Stimulated activated effector memory CD8-positive, alpha-beta T cell treated with anti-CD3 and anti-CD28 coated beads, Interleukin-12 subunit alpha, Interleukin-12 subunit beta, amount 100 ng/mL, for 72 hours (primary cell): ENCODE results near the gene GATA3.

Experiments
- ATAC-seq: fragments of 150-1000 bp; cut with Tn5 transposase; 2 replicates; pipeline ENCODE4 v1.10.0; 2021
- DNase-seq, 2 donors: peaks; one replicate each; pipeline ENCODE4 v3.0.0; 2021 to 2022; ENCODE audit warnings: low spot score in 2 of 2
- H3K27ac Mint-ChIP-seq: one replicate; pipeline ENCODE4 v1.8.0; 2022; ENCODE audit warnings: mild to moderate bottlenecking, mixed read lengths
- H3K36me3 Mint-ChIP-seq: one replicate; pipeline ENCODE4 v1.8.0; 2022; ENCODE audit warnings: mild to moderate bottlenecking, mixed read lengths
- H3K4me1 Mint-ChIP-seq: one replicate; pipeline ENCODE4 v1.8.0; 2022; ENCODE audit warnings: mixed read lengths
- H3K4me3 Mint-ChIP-seq: one replicate; pipeline ENCODE4 v1.8.0; 2022; ENCODE audit warnings: mild to moderate bottlenecking, mixed read lengths
- H3K9me3 Mint-ChIP-seq: one replicate; pipeline ENCODE4 v1.8.0; 2022; ENCODE audit warnings: mixed read lengths

GATA3 gene

GRCh38 chr10:8063935-8064334 is 9.4 kb downstream of the GATA3 start:
- peak overlapping the region; percentile 40 for H3K27ac Mint-ChIP-seq
- peaks cover 88% of the 10 kb centered on the region for H3K4me1 Mint-ChIP-seq
- no peaks in the 10 kb centered on the region for H3K9me3 Mint-ChIP-seq
- ATAC-seq (no peak), DNase-seq (no peak)
- peaks cover 100% of the 10 kb centered on the region for H3K36me3 Mint-ChIP-seq
- H3K4me3 Mint-ChIP-seq, result peak overlapping the region; percentile 81

GRCh38 chr10:8064436-8064835 is 9.9 kb downstream of the GATA3 start:
- no peaks in the 10 kb centered on the region for H3K9me3 Mint-ChIP-seq
- peaks cover 100% of the 10 kb centered on the region for H3K36me3 Mint-ChIP-seq
- H3K27ac Mint-ChIP-seq, result peak overlapping the region; percentile 40
- H3K4me3 Mint-ChIP-seq, result peak overlapping the region; percentile 23
- H3K4me1 Mint-ChIP-seq, result peaks cover 88% of the 10 kb centered on the region
- ATAC-seq (no peak), DNase-seq (no peak)

GRCh38 chr10:8065651-8066050 is 11.2 kb downstream of the GATA3 start:
- Mint-ChIP-seq H3K36me3 (peaks cover 100% of the 10 kb centered on the region), H3K27ac (peak overlapping the region; percentile 94), H3K4me3 (peak overlapping the region; percentile 47), H3K9me3 (no peaks in the 10 kb centered on the region), H3K4me1 (peaks cover 88% of the 10 kb centered on the region)
- no peak for DNase-seq
- ATAC-seq, result peak; percentile 67

DNA sequence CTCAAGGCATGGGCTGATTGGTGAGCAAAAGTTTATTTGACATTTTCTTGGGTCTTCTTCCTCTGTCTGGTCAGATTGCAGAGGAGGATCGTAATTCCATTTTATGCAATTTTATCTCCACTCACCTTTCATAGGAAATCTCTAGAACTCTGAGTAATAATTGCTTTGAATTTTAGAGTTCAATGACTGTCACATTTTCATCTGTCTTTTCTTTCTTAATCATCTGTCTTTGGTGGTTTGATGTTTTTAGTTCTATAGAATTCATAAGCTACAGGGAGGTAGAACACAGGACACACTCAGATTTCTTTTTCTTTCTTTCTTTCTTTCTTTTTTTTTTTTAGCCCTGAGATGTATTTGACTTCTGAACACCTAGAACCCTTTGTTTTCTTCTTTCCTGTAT is 11.6 kb downstream of the GATA3 start:
- Mint-ChIP-seq H3K27ac (peak overlapping the region; percentile 94), H3K4me3 (peak overlapping the region; percentile 47), H3K4me1 (peaks cover 88% of the 10 kb centered on the region), H3K36me3 (peaks cover 100% of the 10 kb centered on the region), H3K9me3 (no peaks in the 10 kb centered on the region)
- peak; percentile 65 for ATAC-seq
- no peak for DNase-seq

DNA sequence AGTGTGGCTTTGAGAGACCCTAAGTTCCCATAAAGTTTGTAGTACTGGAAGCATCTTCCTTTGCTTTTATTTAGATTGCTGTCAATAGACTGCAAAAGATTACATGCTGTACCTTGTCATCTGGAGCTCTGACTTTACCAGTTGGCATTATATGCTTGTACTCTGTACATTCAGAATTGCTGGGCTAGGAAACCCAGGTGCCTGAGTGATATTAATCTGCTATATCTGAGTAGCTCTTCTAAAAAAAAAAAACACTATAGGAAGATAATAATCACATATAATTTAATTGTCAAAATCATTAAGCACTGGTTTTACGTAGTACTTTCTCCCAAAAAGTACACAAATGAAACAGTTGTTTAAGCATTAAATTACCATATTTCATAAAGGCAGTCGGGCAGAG is 12.3 kb downstream of the GATA3 start:
- ATAC-seq, result no peak
- no peaks in the 10 kb centered on the region for H3K9me3 Mint-ChIP-seq
- H3K36me3 Mint-ChIP-seq, result peaks cover 100% of the 10 kb centered on the region
- no peak for DNase-seq
- H3K4me3 Mint-ChIP-seq, result peak overlapping the region; percentile 47
- peaks cover 88% of the 10 kb centered on the region for H3K4me1 Mint-ChIP-seq
- H3K27ac Mint-ChIP-seq, result peak overlapping the region; percentile 94

GRCh38 chr10:8069108-8069507 is 14.6 kb downstream of the GATA3 start:
- Mint-ChIP-seq H3K27ac (peak overlapping the region; percentile 68), H3K9me3 (no peaks in the 10 kb centered on the region), H3K36me3 (peaks cover 100% of the 10 kb centered on the region), H3K4me1 (peaks cover 84% of the 10 kb centered on the region), H3K4me3 (peak overlapping the region; percentile 31)
- DNase-seq, result no peak
- ATAC-seq, result peak; percentile 20

DNA sequence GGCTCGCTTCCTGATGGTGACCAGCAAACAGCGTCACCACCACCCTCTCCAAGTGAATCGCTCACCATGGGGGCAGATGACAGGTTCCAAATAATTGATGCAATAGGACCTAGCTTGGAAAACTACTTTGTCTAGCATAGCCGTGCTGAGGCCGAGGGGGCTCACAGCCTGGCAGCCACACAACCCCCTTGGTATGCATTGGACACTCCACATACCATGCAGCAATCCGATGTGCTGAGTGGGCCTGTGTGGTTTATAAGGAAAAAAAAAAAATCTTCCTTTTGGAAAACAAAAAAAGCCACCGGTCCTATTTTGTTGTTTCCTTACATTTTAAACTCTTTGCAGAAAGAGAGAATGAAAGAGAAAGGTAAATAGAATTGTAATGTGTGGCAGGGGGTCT is 15.1 kb downstream of the GATA3 start:
- Mint-ChIP-seq H3K4me3 (peak overlapping the region; percentile 31), H3K27ac (peak overlapping the region; percentile 68), H3K9me3 (no peaks in the 10 kb centered on the region), H3K4me1 (peaks cover 84% of the 10 kb centered on the region), H3K36me3 (peaks cover 100% of the 10 kb centered on the region)
- DNase-seq, result no peak
- no peak for ATAC-seq

- peak overlapping the region; percentile 32 for H3K27ac Mint-ChIP-seq
- peaks cover 84% of the 10 kb centered on the region for H3K4me1 Mint-ChIP-seq
- H3K36me3 Mint-ChIP-seq, result peaks cover 100% of the 10 kb centered on the region
- H3K4me3 Mint-ChIP-seq, result peak overlapping the region; percentile 36
- ATAC-seq (no peak), DNase-seq (no peak)
- H3K9me3 Mint-ChIP-seq, result no peaks in the 10 kb centered on the region
Measured at GRCh38 chr10:8070440-8070839, 16.0 kb downstream of the GATA3 start.

DNA sequence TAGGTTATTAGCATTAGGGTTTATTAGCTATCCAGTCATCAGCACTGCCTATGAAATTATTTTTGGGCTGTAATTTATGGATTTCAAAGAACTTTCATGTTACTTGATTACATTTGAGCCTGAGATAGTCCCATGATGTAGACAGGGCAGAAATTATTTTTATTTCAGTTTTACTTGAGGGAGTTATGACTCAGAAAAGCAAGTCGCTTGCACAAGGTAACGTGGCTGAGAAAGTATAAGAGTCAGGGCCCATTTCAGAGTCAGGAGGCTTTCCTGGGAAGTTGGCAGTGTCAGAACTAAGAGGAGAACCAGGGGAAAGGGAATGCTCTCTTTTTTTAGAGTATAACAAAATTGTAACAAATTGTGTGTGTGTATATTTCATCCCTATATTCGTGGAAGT is 16.5 kb downstream of the GATA3 start:
- Mint-ChIP-seq H3K36me3 (peaks cover 100% of the 10 kb centered on the region), H3K4me1 (peaks cover 78% of the 10 kb centered on the region), H3K4me3 (peak overlapping the region; percentile 36), H3K27ac (peak overlapping the region; percentile 32), H3K9me3 (no peaks in the 10 kb centered on the region)
- ATAC-seq (no peak), DNase-seq (no peak)

DNA sequence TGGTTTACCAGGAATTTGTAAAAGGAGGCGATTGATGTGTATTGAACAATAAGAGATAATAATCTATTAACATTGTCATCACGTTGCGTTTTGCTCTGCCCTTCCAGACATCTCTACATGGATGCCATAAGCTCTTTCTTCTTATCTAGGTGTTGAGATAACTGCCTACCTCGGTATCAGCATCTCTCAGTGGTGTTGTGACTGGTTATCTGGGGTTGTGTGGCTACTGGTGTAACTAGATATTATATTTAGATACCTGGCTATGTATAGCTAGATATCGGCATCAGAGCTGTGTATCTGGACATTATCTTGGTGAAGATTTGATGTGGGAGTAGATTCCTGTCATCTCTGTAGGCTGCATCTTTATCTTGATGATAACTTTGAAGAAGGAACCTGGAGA is 17.2 kb downstream of the GATA3 start:
- H3K36me3 Mint-ChIP-seq, result peaks cover 100% of the 10 kb centered on the region
- H3K4me1 Mint-ChIP-seq, result peaks cover 71% of the 10 kb centered on the region
- no peak overlapping the region for H3K4me3 Mint-ChIP-seq
- no peaks in the 10 kb centered on the region for H3K9me3 Mint-ChIP-seq
- H3K27ac Mint-ChIP-seq, result peak overlapping the region; percentile 79
- ATAC-seq, result no peak
- DNase-seq, result no peak

DNA sequence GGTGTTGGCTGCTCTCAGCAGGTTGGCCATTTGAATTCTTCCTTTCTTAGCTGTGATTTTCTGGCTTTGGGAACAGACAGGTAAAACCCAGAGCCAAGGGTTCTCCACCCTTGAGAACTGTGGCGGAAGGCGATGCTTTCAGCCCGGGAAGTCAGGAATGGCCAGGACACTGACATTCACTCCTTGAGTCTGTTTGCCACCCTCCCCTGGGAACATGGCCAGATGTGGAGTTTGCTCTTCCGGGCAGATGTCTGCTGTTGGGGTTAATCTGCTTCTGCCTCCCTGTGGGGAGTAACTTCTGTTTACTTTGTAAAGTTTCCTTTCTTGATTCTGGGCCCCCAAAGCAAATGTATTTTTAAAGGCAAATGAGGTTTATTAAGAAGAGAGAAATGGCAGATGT is 17.7 kb downstream of the GATA3 start:
- Mint-ChIP-seq H3K36me3 (peaks cover 100% of the 10 kb centered on the region), H3K9me3 (no peaks in the 10 kb centered on the region), H3K4me3 (peak overlapping the region; percentile 30), H3K27ac (peak overlapping the region; percentile 79), H3K4me1 (peaks cover 66% of the 10 kb centered on the region)
- ATAC-seq (no peak), DNase-seq (no peak)

DNA sequence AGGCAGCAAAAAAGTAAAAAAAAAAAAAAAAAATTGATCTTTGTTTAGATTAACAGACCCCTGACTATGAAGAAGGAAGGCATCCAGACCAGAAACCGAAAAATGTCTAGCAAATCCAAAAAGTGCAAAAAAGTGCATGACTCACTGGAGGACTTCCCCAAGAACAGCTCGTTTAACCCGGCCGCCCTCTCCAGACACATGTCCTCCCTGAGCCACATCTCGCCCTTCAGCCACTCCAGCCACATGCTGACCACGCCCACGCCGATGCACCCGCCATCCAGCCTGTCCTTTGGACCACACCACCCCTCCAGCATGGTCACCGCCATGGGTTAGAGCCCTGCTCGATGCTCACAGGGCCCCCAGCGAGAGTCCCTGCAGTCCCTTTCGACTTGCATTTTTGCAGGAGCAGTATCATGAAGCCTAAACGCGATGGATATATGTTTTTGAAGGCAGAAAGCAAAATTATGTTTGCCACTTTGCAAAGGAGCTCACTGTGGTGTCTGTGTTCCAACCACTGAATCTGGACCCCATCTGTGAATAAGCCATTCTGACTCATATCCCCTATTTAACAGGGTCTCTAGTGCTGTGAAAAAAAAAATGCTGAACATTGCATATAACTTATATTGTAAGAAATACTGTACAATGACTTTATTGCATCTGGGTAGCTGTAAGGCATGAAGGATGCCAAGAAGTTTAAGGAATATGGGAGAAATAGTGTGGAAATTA is 19.4 kb downstream of the GATA3 start:
- Mint-ChIP-seq H3K36me3 (peaks cover 92% of the 10 kb centered on the region), H3K4me1 (peaks cover 58% of the 10 kb centered on the region), H3K9me3 (no peaks in the 10 kb centered on the region), H3K4me3 (no peak overlapping the region), H3K27ac (peak overlapping the region; percentile 48)
- peak; percentile 62 for ATAC-seq
- no peak for DNase-seq

- ATAC-seq, result no peak
- Mint-ChIP-seq H3K4me1 (peaks cover 48% of the 10 kb centered on the region), H3K27ac (peak overlapping the region; percentile 37), H3K9me3 (no peaks in the 10 kb centered on the region), H3K36me3 (peaks cover 88% of the 10 kb centered on the region), H3K4me3 (no peak overlapping the region)
- DNase-seq, result no peak
Measured at GRCh38 chr10:8074881-8075280, 20.4 kb downstream of the GATA3 start.

DNA sequence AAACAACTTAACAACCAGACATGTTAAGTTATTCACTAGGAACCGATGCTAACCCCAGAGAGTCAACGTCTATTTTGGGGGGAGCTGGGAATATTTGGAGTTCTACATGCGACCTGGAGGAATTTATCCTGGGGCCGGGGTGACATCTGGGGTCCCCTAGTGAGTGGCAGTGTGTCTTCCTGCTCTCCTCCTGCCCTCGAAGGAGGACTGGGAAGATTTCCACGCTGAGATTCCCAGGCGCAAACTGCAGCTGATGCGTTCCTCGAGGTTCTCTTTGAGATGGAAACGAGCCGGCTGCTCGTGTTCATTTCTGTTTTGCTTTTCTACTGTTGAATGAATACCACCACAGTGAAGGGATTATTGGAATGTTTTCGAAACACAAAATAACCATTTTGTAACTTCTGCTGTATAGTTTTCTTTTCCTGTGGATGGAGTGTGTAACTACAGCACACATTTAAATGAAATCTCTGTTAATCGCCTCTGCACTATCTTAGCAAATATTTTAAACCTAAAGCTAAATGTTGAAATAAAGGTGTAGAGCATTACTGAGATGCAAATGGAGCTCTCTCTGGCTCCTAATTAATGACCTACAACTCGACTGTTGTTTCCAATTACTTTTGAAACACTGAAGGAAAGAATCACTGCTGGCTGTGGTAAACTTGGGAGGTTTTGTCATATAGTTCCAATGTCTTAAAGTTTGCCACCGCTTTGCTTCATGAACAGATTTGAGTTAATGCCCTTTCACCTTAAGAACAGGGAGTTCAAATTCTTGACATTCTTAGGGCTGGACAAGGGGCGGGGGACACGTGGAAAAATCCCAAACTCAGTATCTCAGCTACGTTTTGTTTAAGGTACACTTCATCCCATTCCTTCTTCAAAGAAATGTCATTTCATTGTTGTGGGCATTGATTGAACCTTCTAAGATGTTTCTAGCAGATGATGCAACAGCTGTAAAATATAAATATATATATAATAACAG is 21.1 kb downstream of the GATA3 start:
- DNase-seq (no peak), ATAC-seq (no peak)
- Mint-ChIP-seq H3K9me3 (no peaks in the 10 kb centered on the region), H3K27ac (no peak overlapping the region), H3K4me3 (no peak overlapping the region), H3K4me1 (peaks cover 41% of the 10 kb centered on the region), H3K36me3 (peaks cover 85% of the 10 kb centered on the region)

- H3K9me3 Mint-ChIP-seq, result no peaks in the 10 kb centered on the region
- H3K27ac Mint-ChIP-seq, result no peak overlapping the region
- DNase-seq (no peak), ATAC-seq (no peak)
- peaks cover 28% of the 10 kb centered on the region for H3K4me1 Mint-ChIP-seq
- H3K36me3 Mint-ChIP-seq, result peaks cover 78% of the 10 kb centered on the region
- H3K4me3 Mint-ChIP-seq, result no peak overlapping the region
Measured at GRCh38 chr10:8076933-8077332, 22.4 kb downstream of the GATA3 start.
